ENCODE measurements around the gene GDI1. TPM values are rescaled to one million over a fixed set of nuclear protein-coding genes. Genes with fewer than 3 reads are reported as not detected.

The GDI1 gene
- total and polyA plus RNA-seq, 7 donors = 37.4 to 57.7 (median 50.7) TPM

DNA sequence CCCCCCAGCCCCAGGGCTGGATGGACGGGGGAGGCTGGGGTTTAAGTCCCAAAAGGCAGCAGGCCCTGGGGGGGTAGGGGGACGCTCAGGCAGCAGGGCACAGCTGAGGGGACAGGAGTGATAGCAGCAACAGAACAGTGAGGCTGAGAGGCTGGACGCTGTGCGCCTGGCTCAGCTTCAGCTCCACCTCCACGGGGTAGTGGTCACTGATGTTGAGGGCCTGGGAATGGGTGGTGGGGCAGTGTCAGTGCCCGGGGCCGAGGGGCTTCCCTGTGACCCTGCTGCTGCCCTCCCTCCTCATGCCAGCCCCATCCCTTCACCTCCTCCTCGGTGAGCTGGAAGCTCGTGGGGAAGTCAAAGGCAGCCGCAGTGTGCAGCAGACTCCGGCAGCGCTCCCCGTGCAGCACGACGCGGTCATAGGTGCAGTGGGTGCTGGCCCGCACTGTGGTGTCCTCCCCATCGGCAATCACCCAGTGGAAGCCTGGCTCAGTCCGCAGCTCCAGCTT lies 34.3 kb upstream of the GDI1 start:
- no peak overlapping the region for H3K27ac ChIP-seq

DNA sequence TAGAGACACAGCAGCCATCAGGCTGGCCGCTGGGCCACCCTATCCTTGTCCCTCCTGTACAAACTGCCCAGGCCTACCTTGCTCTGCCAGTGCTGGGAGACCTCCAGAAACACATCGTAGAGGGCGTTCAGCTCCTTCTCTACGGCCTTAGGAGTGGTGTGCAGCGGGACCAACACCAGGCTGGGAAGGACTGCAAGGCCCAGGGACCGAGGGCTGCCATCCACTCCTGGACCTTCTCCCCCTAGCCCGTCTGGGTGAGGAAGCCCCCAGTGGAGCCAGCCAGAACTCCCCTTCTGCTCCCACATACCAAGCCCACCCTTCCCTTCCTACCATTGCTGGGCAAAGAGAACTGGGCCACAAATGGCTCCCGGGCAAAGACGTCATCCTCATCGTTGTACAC lies 33.8 kb upstream of the GDI1 start:
- no peaks in the 10 kb centered on the region for H3K4me1 ChIP-seq
- no peaks in the 10 kb centered on the region for H3K9me3 ChIP-seq
- TF ChIP-seq, protein P1, sequence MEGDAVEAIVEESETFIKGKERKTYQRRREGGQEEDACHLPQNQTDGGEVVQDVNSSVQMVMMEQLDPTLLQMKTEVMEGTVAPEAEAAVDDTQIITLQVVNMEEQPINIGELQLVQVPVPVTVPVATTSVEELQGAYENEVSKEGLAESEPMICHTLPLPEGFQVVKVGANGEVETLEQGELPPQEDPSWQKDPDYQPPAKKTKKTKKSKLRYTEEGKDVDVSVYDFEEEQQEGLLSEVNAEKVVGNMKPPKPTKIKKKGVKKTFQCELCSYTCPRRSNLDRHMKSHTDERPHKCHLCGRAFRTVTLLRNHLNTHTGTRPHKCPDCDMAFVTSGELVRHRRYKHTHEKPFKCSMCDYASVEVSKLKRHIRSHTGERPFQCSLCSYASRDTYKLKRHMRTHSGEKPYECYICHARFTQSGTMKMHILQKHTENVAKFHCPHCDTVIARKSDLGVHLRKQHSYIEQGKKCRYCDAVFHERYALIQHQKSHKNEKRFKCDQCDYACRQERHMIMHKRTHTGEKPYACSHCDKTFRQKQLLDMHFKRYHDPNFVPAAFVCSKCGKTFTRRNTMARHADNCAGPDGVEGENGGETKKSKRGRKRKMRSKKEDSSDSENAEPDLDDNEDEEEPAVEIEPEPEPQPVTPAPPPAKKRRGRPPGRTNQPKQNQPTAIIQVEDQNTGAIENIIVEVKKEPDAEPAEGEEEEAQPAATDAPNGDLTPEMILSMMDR (IDR thresholded peaks at IDR 0.05) = no peak
- no peak overlapping the region for H3K4me3 ChIP-seq
- no peak overlapping the region for H3K27ac ChIP-seq
- intact Hi-C loops (cut with DNase I) = no loop called here
- ATAC-seq = no peak
- DNase-seq = no peak
- WGBS, 3 donors = 76 to 78% (median 77%) methylated on average over 10 of the region's 10 CpGs
- H3K36me3 ChIP-seq (ENCODE audit: insufficient read depth in 1 of 2, low read depth in 1 of 2) = peaks cover 3 to 46% of the 10 kb centered on the region in 2 donors
- no peaks in the 10 kb centered on the region for H3K27me3 ChIP-seq (ENCODE audit: insufficient read depth in 3 of 3, low read length in 2 of 3)

More for the DNA sequence above, 34.3 kb upstream of the GDI1 start:
- Histone ChIP-seq H3K9me3 (no peaks in the 10 kb centered on the region), H3K36me3 (ENCODE audit: insufficient read depth in 1 of 2, low read depth in 1 of 2) (peaks cover 3 to 46% of the 10 kb centered on the region in 2 donors), H3K4me3 (no peak overlapping the region), H3K27me3 (ENCODE audit: insufficient read depth in 3 of 3, low read length in 2 of 3) (no peaks in the 10 kb centered on the region), H3K4me1 (no peaks in the 10 kb centered on the region)
- intact Hi-C loops (cut with DNase I) = no loop called here
- WGBS, 3 donors = 72 to 81% (median 81%) methylated on average over 15 to 19 of the region's 19 CpGs
- TF ChIP-seq, protein P1 (IDR thresholded peaks at IDR 0.05) = no peak
- DNase-seq = no peak
- no peak for ATAC-seq

DNA sequence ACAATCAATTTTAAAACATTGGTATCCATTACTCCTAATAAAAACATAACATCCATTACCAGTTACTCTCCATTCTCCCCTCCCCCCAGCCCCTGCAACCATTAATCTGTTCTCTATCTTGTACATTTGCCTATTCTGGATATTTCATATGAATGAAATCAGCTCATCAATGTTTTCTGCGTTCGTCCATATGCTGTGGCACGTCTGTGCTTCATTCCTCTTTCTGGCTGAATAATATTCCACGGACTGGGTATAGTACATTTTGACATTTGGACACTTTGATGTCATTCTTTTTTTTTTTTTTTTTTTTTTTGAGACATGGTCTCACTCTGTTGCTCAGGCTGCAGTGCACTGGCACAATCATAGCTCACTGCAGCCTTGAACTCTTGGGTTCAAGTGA lies 33.1 kb upstream of the GDI1 start:
- no peak for DNase-seq
- ATAC-seq = no peak
- intact Hi-C loops (cut with DNase I) = no loop called here
- TF ChIP-seq, protein P1 (IDR thresholded peaks at IDR 0.05) = no peak
- 78 to 94% (median 87%) methylated on average over 4 of the region's 4 CpGs for WGBS, 3 donors
- Histone ChIP-seq H3K4me1 (no peaks in the 10 kb centered on the region), H3K27ac (no peak overlapping the region), H3K9me3 (no peaks in the 10 kb centered on the region), H3K27me3 (ENCODE audit: insufficient read depth in 3 of 3, low read length in 2 of 3) (no peaks in the 10 kb centered on the region), H3K4me3 (no peak overlapping the region), H3K36me3 (ENCODE audit: insufficient read depth in 1 of 2, low read depth in 1 of 2) (peaks cover 3 to 46% of the 10 kb centered on the region in 2 donors)

DNA sequence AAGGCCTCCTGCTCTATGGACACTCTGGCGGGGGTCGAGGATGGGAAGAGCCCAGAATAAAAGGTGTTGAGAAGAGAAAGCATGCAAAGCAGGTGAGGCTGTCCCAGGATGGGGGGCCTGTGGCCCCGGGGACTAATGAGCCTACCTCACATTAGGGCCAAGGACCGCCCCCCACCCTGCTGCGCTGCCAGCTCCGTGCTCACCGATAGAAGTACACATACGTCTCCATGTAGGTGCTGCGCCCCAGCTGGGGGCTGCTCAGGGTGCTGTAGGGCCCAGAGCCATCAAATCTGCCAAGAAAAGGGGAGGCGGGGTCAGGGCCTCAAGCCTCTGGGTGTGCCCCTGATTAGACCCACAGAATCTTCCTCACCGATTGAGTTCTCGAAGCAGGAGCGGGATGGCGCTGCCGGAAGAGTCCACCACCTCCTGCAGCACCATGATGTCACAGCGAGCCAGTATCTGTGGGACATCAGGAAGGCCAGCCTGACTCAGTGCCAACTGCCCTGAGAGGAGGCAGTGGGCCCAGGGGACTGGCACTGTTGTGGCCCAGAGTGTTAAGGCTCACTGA lies 32.2 kb upstream of the GDI1 start:
- TF ChIP-seq, protein P1 (IDR thresholded peaks at IDR 0.05) = no peak
- intact Hi-C loops (cut with DNase I) = no loop called here
- ATAC-seq (no peak), DNase-seq (no peak)
- Histone ChIP-seq H3K4me3 (no peak overlapping the region), H3K4me1 (no peaks in the 10 kb centered on the region), H3K36me3 (ENCODE audit: insufficient read depth in 1 of 2, low read depth in 1 of 2) (peaks cover 3 to 38% of the 10 kb centered on the region in 2 donors), H3K27me3 (ENCODE audit: insufficient read depth in 3 of 3, low read length in 2 of 3) (no peaks in the 10 kb centered on the region), H3K27ac (no peak overlapping the region), H3K9me3 (no peaks in the 10 kb centered on the region)
- WGBS, 3 donors = 86 to 94% (median 91%) methylated on average over 13 to 16 of the region's 16 CpGs
